Nephron (organoid): ENCODE data around the gene CRYGN.

Experiments
- H3K27ac Mint-ChIP-seq, 3 experiments: 2 replicates each; pipeline ENCODE4 v1.8.0; 2020; ENCODE audit warnings: mixed read lengths in 3 of 3, mild to moderate bottlenecking in 2 of 3, moderate library complexity in 1 of 3
- H3K27me3 Mint-ChIP-seq: 2 replicates; pipeline ENCODE4 v1.8.0; 2021; ENCODE audit warnings: low read depth, mild to moderate bottlenecking, moderate library complexity, mixed read lengths
- H3K36me3 Mint-ChIP-seq: 2 replicates; pipeline ENCODE4 v1.8.0; 2020; ENCODE audit warnings: low read depth, mixed read lengths
- H3K4me1 Mint-ChIP-seq: 2 replicates; pipeline ENCODE4 v1.8.0; 2020; ENCODE audit warnings: mixed read lengths
- H3K4me3 Mint-ChIP-seq, 3 experiments: 2 replicates each; pipeline ENCODE4 v1.8.0; 2020; ENCODE audit warnings: mild to moderate bottlenecking in 3 of 3, mixed read lengths in 3 of 3, moderate library complexity in 2 of 3
- H3K9me3 Mint-ChIP-seq: 2 replicates; pipeline ENCODE4 v1.8.0; 2020; ENCODE audit warnings: mixed read lengths
- TF ChIP-seq, protein P1 (sequence below), 3 experiments: fragments of 200-600 bp; sonication (generic); IDR thresholded peaks; one replicate each; pipeline ENCODE4 v1.5.0; 2021; ENCODE audit warnings: antibody characterized with exemption in 3 of 3; ENCODE audit not compliant: unreplicated experiment in 3 of 3

The CRYGN gene

DNA sequence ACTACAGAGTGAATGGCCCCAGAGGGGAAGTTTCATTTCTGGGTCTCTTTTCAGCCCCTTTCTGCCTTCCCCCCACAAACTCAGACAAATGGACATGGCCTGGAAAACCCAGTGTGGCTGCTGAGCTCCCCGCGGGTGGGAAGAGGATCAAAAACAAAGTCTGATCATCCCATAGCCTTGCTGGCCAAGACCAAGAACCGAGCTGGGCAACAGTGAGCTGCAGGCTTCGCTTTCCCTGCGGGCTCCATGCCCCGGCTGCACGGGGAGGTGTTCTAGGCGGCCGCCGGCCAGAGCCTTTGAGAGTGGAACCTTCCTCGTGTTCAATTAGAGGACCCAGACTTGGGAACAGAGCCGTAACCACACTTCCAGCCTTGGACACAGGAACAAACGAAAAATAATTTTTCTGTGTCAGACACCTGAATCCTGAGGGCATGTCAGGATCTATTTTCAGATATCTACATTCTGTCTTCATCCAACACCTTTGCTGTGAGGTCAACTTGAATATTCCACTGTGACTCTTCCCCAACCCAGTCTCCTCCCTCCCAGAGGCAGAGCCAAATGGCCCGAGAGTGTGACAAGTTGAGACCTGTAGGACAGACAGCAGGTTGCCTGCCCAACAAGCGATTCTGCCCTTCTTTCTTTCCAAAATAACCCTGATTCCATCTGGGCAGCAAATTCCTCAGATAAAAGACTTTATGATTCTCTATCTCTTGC is 56.1 kb downstream of the CRYGN start:
- TF ChIP-seq, protein P1, sequence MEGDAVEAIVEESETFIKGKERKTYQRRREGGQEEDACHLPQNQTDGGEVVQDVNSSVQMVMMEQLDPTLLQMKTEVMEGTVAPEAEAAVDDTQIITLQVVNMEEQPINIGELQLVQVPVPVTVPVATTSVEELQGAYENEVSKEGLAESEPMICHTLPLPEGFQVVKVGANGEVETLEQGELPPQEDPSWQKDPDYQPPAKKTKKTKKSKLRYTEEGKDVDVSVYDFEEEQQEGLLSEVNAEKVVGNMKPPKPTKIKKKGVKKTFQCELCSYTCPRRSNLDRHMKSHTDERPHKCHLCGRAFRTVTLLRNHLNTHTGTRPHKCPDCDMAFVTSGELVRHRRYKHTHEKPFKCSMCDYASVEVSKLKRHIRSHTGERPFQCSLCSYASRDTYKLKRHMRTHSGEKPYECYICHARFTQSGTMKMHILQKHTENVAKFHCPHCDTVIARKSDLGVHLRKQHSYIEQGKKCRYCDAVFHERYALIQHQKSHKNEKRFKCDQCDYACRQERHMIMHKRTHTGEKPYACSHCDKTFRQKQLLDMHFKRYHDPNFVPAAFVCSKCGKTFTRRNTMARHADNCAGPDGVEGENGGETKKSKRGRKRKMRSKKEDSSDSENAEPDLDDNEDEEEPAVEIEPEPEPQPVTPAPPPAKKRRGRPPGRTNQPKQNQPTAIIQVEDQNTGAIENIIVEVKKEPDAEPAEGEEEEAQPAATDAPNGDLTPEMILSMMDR (IDR thresholded peaks at IDR 0.05; ENCODE audit: unreplicated experiment in 3 of 3), result no peak
- Mint-ChIP-seq H3K4me1 (no peaks in the 10 kb centered on the region), H3K27me3 (peaks cover 22% of the 10 kb centered on the region), H3K36me3 (peaks cover 29% of the 10 kb centered on the region), H3K27ac (no peak overlapping the region), H3K4me3 (peak overlapping the region in 1 of 3 experiments; percentile 4), H3K9me3 (no peaks in the 10 kb centered on the region)

DNA sequence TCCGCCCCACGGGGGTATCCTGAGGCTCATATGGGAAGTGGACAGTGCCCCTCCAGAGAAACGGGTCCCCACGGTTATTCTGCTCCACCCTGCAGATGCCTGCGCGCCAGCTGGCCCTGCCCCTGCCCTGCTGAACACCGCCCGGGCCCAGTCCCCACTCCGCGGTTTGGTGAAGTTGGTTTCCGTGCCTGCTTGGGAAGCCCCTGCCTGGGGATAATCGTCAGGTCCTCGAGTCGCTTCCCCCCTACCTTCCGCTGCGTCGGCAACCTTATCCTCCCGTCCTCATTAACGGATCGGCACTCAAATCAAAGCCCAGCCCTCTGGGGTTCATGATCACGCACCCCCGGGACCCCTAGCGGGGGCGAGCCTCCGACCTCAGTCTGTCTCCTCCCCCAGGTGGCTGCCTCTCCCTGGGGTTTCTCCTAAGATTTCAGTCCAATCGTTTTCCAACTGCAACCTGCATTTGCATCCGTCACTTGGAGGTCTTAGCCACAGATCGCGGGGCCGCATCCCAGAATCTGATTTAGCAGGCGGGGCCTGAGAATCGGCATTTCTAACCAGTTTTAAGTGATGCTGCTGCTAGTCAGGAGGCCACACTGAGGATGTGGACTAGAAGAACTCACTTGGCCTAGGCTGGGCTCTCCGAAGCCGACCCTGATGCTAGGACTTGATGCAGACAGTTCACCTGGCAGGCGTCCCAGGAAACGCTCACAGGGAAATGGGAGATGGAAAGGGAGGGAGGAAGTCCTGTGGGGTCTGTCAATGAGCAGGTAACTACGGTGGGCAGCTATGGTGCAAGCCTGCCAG is 57.7 kb downstream of the CRYGN start:
- TF ChIP-seq, protein P1 (IDR thresholded peaks at IDR 0.05; ENCODE audit: unreplicated experiment in 3 of 3), result no peak
- Mint-ChIP-seq H3K27ac (no peak overlapping the region), H3K9me3 (no peaks in the 10 kb centered on the region), H3K4me3 (peak overlapping the region in 2 of 3 experiments; percentile 72 to 75), H3K27me3 (peaks cover 22% of the 10 kb centered on the region), H3K4me1 (no peaks in the 10 kb centered on the region), H3K36me3 (peaks cover 34% of the 10 kb centered on the region)

DNA sequence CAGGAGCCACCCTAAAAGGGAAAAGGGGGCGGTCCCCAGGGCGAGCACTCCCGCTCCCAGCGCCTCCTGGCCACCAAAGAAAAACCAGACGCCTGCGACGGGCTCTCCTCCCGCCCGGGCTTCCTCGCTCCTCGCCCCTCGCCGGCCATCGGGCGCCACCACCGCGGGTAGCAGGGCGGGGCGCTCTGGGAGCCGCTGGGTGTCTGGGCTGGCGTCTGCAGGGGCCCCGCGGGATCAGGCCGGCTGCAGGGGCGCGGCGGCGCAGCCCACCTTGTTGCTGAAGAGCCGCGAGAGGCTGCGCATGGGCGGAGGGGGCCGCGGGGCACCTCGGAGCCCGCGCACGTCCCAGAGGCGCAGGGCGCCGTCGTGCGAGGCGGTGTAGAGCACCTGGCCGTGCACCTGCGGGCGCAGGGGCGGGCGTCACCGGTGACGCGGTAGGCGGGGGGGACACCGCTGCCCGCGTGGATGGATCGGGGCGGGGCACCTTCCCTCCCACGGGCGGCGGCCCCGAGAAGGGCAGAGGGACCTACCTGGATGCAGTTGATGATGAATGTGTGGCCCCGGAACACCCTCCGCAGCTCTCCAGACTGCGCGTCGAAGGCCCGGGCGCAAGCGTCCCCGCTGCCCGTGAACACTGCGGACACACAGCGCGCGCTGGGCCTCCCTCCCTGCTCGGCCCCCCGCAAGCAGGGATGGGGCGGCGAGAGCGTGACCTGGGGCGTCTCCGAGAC is 58.4 kb downstream of the CRYGN start:
- Mint-ChIP-seq H3K4me3 (no peak overlapping the region), H3K9me3 (no peaks in the 10 kb centered on the region), H3K36me3 (peaks cover 41% of the 10 kb centered on the region), H3K27me3 (peaks cover 22% of the 10 kb centered on the region), H3K27ac (no peak overlapping the region), H3K4me1 (no peaks in the 10 kb centered on the region)
- TF ChIP-seq, protein P1 (IDR thresholded peaks at IDR 0.05; ENCODE audit: unreplicated experiment in 3 of 3), result no peak

DNA sequence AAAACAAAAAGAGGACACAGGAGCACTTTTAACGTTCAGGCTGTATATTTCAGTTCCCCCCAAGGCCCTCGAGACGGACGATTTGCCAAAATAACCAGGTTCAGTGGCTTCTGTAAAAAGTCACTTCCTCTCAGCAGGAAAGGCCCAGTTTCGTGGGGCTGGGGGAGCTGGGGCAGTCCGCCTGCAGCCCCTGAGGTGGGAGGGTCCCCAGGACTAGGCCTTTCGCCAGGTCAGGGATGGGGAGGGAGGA is 58.9 kb downstream of the CRYGN start:
- Mint-ChIP-seq H3K9me3 (no peaks in the 10 kb centered on the region), H3K27me3 (peaks cover 22% of the 10 kb centered on the region), H3K36me3 (peaks cover 44% of the 10 kb centered on the region), H3K4me1 (no peaks in the 10 kb centered on the region), H3K27ac (no peak overlapping the region), H3K4me3 (peak overlapping the region in 2 of 3 experiments; percentile 14 to 17)
- TF ChIP-seq, protein P1 (IDR thresholded peaks at IDR 0.05; ENCODE audit: unreplicated experiment in 3 of 3), result no peak

DNA sequence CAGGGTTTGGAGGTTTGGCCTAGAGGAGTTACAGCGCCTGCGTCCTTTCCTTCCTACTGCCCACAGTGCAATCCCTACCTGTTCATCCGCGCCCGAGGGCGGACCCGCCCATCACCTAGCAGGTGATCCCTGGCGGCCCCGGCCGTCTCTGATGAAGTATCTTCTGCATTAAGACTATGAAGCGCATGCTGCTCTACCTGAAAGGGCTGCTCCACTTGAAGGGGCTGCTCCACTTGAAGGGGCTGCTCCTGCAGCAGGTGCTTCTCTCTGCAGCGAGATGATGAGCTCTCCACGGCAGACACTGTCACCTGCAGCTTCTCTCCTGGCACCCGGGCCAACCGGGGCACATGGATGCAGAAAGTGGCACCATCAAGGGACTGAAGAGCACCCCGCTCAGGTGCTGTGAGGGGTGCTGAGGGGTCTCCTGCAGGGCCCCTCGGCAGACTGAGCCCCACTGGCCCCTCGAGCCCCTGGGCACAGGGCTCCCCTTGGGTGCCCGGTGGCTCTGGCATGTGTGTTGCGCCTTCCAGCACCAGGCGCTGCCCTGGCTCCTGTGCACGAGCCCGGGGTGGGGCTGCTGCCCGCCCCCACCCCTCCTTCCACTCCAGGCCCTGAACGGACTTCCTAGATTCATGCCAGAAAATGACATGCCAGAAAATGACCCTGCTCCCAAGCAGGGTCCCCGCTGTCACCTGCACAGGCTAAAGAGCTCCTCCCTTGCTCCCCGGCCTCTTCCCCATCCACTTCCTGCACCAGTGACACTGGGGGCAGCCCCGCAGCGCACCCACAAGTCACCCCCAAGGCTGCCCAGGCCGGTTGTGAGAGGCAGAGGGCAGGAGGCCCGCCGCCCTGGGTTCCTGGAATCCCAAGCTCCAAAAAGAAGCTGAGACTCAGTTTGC is 59.5 kb downstream of the CRYGN start:
- Mint-ChIP-seq H3K9me3 (no peaks in the 10 kb centered on the region), H3K27me3 (peaks cover 18% of the 10 kb centered on the region), H3K27ac (no peak overlapping the region), H3K4me1 (no peaks in the 10 kb centered on the region), H3K36me3 (peaks cover 48% of the 10 kb centered on the region), H3K4me3 (peak overlapping the region in 2 of 3 experiments; percentile 14 to 17)
- TF ChIP-seq, protein P1 (IDR thresholded peaks at IDR 0.05; ENCODE audit: unreplicated experiment in 3 of 3), result no peak
